OCI-LY3 (cell line): Measurements from ENCODE around the gene THRAP3.

ENCODE experiments used
- EZH2phosphoT487 ChIP-seq: fragments of 200-600 bp; shearing (Covaris generic); IDR thresholded peaks from 2 replicates; pipeline ENCODE4 v1.6.1; 2018; ENCODE audit warnings: antibody characterized with exemption, mixed run types, low read depth
- TF ChIP-seq, protein P1 (sequence below): fragments of 200-600, 300-600 bp; sonication (generic); IDR thresholded peaks from 2 replicates; pipeline ENCODE4 v1.5.1; 2014; ENCODE audit warnings: antibody characterized with exemption, low read length, low read depth

DNA sequence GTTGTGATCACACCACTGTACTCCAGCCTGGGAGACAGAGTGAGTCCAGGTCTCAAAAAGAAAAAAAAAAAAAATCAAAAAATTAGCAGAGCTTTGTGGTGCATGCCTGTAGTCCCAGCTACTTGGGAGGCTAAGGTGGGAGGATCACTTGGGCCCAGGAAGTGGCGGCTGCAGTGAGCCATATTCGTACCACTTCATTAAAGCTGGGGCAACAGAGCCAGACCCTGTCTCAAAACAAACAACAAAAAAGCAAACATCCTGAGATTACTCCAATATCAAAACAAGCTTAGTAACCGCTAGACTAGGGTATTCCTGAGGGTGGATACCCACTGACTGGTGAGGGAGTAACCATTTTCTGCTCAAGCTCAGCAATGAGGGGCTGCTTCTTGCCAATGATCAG, 12.9 kb upstream of the THRAP3 start:
- TF ChIP-seq, protein P1, sequence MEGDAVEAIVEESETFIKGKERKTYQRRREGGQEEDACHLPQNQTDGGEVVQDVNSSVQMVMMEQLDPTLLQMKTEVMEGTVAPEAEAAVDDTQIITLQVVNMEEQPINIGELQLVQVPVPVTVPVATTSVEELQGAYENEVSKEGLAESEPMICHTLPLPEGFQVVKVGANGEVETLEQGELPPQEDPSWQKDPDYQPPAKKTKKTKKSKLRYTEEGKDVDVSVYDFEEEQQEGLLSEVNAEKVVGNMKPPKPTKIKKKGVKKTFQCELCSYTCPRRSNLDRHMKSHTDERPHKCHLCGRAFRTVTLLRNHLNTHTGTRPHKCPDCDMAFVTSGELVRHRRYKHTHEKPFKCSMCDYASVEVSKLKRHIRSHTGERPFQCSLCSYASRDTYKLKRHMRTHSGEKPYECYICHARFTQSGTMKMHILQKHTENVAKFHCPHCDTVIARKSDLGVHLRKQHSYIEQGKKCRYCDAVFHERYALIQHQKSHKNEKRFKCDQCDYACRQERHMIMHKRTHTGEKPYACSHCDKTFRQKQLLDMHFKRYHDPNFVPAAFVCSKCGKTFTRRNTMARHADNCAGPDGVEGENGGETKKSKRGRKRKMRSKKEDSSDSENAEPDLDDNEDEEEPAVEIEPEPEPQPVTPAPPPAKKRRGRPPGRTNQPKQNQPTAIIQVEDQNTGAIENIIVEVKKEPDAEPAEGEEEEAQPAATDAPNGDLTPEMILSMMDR: no peak
- TF ChIP-seq EZH2phosphoT487: no peak
